Stimulated activated CD8-positive, alpha-beta memory T cell treated with anti-CD3 and anti-CD28 coated beads, Interleukin-15, amount 100 ng/mL, for 24 hours (primary cell): ENCODE results near the gene SH2D5.
"Not testable (repeated sequence)": the region's sequence is repeated elsewhere in the genome, so short reads cannot be mapped to it uniquely, and the experiment has no call there.

Experiments used
- DNase-seq: peaks from one replicate; pipeline ENCODE4 v3.0.0-alpha.2; 2020; ENCODE audit warnings: low read depth

The SH2D5 gene

GRCh38 chr1:20695515-20695914, 37.0 kb downstream of the SH2D5 start:
- no peak for DNase-seq

- DNase-seq, result no peak
Measured at GRCh38 chr1:20693623-20694022, 38.9 kb downstream of the SH2D5 start.

- no peak for DNase-seq
Measured at GRCh38 chr1:20691872-20692271, 40.6 kb downstream of the SH2D5 start.

GRCh38 chr1:20689645-20690056, 42.9 kb downstream of the SH2D5 start:
- DNase-seq, result no peak

GRCh38 chr1:20686883-20687725, 45.4 kb downstream of the SH2D5 start:
- DNase-seq, result no peak

GRCh38 chr1:20685741-20686140, 46.8 kb downstream of the SH2D5 start:
- no peak for DNase-seq

- no peak for DNase-seq
Measured at GRCh38 chr1:20685099-20685662, 47.3 kb downstream of the SH2D5 start.

- DNase-seq, result no peak
Measured at GRCh38 chr1:20684651-20685050, 47.9 kb downstream of the SH2D5 start.

GRCh38 chr1:20684050-20684620, 48.4 kb downstream of the SH2D5 start:
- no peak for DNase-seq

- no peak for DNase-seq
Measured at GRCh38 chr1:20683614-20684013, 48.9 kb downstream of the SH2D5 start.

GRCh38 chr1:20682571-20683236, 49.8 kb downstream of the SH2D5 start:
- DNase-seq, result no peak

- DNase-seq, result no peak
Measured at GRCh38 chr1:20681999-20682398, 50.5 kb downstream of the SH2D5 start.

GRCh38 chr1:20680269-20680668, 52.2 kb downstream of the SH2D5 start:
- DNase-seq, result no peak

- DNase-seq, result no peak
Measured at GRCh38 chr1:20678599-20678998, 53.9 kb downstream of the SH2D5 start.

GRCh38 chr1:20673626-20674025, 58.9 kb downstream of the SH2D5 start:
- DNase-seq, result not testable (repeated sequence)

GRCh38 chr1:20672265-20672632, 60.3 kb downstream of the SH2D5 start:
- DNase-seq, result no peak

- no peak for DNase-seq
Measured at GRCh38 chr1:20670936-20671335, 61.6 kb downstream of the SH2D5 start.
